ENCODE results near the gene SLC4A3.

The SLC4A3 gene

GRCh38 chr2:219620546-219620945 lies 6.9 kb upstream of the SLC4A3 start:
- Histone ChIP-seq H3K4me3 (ENCODE audit: low read depth in 1 of 2, low read length in 2 of 2) (no peak overlapping the region), H3K27ac (ENCODE audit: low read length) (no peak overlapping the region), H3K79me2 (ENCODE audit: insufficient read depth, low read length) (no peaks in the 10 kb centered on the region), H3K36me3 (ENCODE audit: insufficient read depth, low read length) (0 out of 2 replicates have a peak, but pooled peaks cover 10% of the 10 kb centered on the region), H3K4me1 (ENCODE audit: insufficient read depth, low read length) (no peaks in the 10 kb centered on the region), H3K4me2 (ENCODE audit: insufficient read depth, low read length) (no peak overlapping the region), H4K20me1 (ENCODE audit: insufficient read depth, low read length) (no peaks in the 10 kb centered on the region), H2AFZ (ENCODE audit: low read depth, low read length) (no peak overlapping the region), H3K27me3 (ENCODE audit: insufficient read depth, low read length, poor library complexity) (peaks cover 5% of the 10 kb centered on the region), H3K9me3 (ENCODE audit: insufficient read depth, low read length, severe bottlenecking) (no peaks in the 10 kb centered on the region), H3K9ac (ENCODE audit: low read depth, low read length) (no peak overlapping the region)
- ATAC-seq (ENCODE audit: insufficient read depth, low read depth) (no peak), DNase-seq (no peak)
- TF ChIP-seq CTCF (IDR thresholded peaks at IDR 0.05; ENCODE audit: borderline replicate concordance, extremely low read depth, low read length, poor library complexity, severe bottlenecking) (no peak), EZH2 (IDR thresholded peaks at IDR 0.05; ENCODE audit: borderline replicate concordance, low read depth, low read length, severe bottlenecking) (no peak)

GRCh38 chr2:219621935-219622334 lies 5.5 kb upstream of the SLC4A3 start:
- H3K4me1 ChIP-seq (ENCODE audit: insufficient read depth, low read length) = no peaks in the 10 kb centered on the region
- no peak for DNase-seq
- TF ChIP-seq CTCF (IDR thresholded peaks at IDR 0.05; ENCODE audit: borderline replicate concordance, extremely low read depth, low read length, poor library complexity, severe bottlenecking) (no peak), EZH2 (IDR thresholded peaks at IDR 0.05; ENCODE audit: borderline replicate concordance, low read depth, low read length, severe bottlenecking) (no peak)

GRCh38 chr2:219622472-219622871 lies 5.0 kb upstream of the SLC4A3 start:
- Histone ChIP-seq H3K79me2 (ENCODE audit: insufficient read depth, low read length) (no peaks in the 10 kb centered on the region), H3K9ac (ENCODE audit: low read depth, low read length) (no peak overlapping the region), H3K4me1 (ENCODE audit: insufficient read depth, low read length) (no peaks in the 10 kb centered on the region), H3K4me2 (ENCODE audit: insufficient read depth, low read length) (no peak overlapping the region), H2AFZ (ENCODE audit: low read depth, low read length) (no peak overlapping the region), H3K27me3 (ENCODE audit: insufficient read depth, low read length, poor library complexity) (peaks cover 5% of the 10 kb centered on the region), H4K20me1 (ENCODE audit: insufficient read depth, low read length) (no peaks in the 10 kb centered on the region), H3K4me3 (ENCODE audit: low read depth in 1 of 2, low read length in 2 of 2) (no peak overlapping the region), H3K36me3 (ENCODE audit: insufficient read depth, low read length) (no peaks in the 10 kb centered on the region), H3K9me3 (ENCODE audit: insufficient read depth, low read length, severe bottlenecking) (no peaks in the 10 kb centered on the region), H3K27ac (ENCODE audit: low read length) (no peak overlapping the region)
- DNase-seq = no peak
- no peak for TF ChIP-seq EZH2 (IDR thresholded peaks at IDR 0.05; ENCODE audit: borderline replicate concordance, low read depth, low read length, severe bottlenecking)
- TF ChIP-seq CTCF (IDR thresholded peaks at IDR 0.05; ENCODE audit: borderline replicate concordance, extremely low read depth, low read length, poor library complexity, severe bottlenecking) = no peak
- no peak for ATAC-seq (ENCODE audit: insufficient read depth, low read depth)

More at GRCh38 chr2:219621935-219622334, 5.5 kb upstream of the SLC4A3 start:
- no peak overlapping the region for H3K4me2 ChIP-seq (ENCODE audit: insufficient read depth, low read length)
- H3K9me3 ChIP-seq (ENCODE audit: insufficient read depth, low read length, severe bottlenecking) = no peaks in the 10 kb centered on the region
- H3K27ac ChIP-seq (ENCODE audit: low read length) = no peak overlapping the region
- no peaks in the 10 kb centered on the region for H3K36me3 ChIP-seq (ENCODE audit: insufficient read depth, low read length)
- no peak for ATAC-seq (ENCODE audit: insufficient read depth, low read depth)
- no peak overlapping the region for H3K4me3 ChIP-seq (ENCODE audit: low read depth in 1 of 2, low read length in 2 of 2)
- H3K9ac ChIP-seq (ENCODE audit: low read depth, low read length) = no peak overlapping the region
- peaks cover 5% of the 10 kb centered on the region for H3K27me3 ChIP-seq (ENCODE audit: insufficient read depth, low read length, poor library complexity)
- H4K20me1 ChIP-seq (ENCODE audit: insufficient read depth, low read length) = no peaks in the 10 kb centered on the region
- H3K79me2 ChIP-seq (ENCODE audit: insufficient read depth, low read length) = no peaks in the 10 kb centered on the region
- no peak overlapping the region for H2AFZ ChIP-seq (ENCODE audit: low read depth, low read length)

- no peaks in the 10 kb centered on the region for H3K36me3 ChIP-seq (ENCODE audit: insufficient read depth, low read length)
- H3K4me3 ChIP-seq (ENCODE audit: low read depth in 1 of 2, low read length in 2 of 2) = no peak overlapping the region
- no peaks in the 10 kb centered on the region for H4K20me1 ChIP-seq (ENCODE audit: insufficient read depth, low read length)
- no peaks in the 10 kb centered on the region for H3K79me2 ChIP-seq (ENCODE audit: insufficient read depth, low read length)
- no peak for ATAC-seq (ENCODE audit: insufficient read depth, low read depth)
- DNase-seq = no peak
- no peak overlapping the region for H2AFZ ChIP-seq (ENCODE audit: low read depth, low read length)
- H3K27me3 ChIP-seq (ENCODE audit: insufficient read depth, low read length, poor library complexity) = peaks cover 5% of the 10 kb centered on the region
- H3K4me2 ChIP-seq (ENCODE audit: insufficient read depth, low read length) = no peak overlapping the region
- H3K27ac ChIP-seq (ENCODE audit: low read length) = no peak overlapping the region
- no peaks in the 10 kb centered on the region for H3K4me1 ChIP-seq (ENCODE audit: insufficient read depth, low read length)
- TF ChIP-seq CTCF (IDR thresholded peaks at IDR 0.05; ENCODE audit: borderline replicate concordance, extremely low read depth, low read length, poor library complexity, severe bottlenecking) (no peak), EZH2 (IDR thresholded peaks at IDR 0.05; ENCODE audit: borderline replicate concordance, low read depth, low read length, severe bottlenecking) (no peak)
- no peak overlapping the region for H3K9ac ChIP-seq (ENCODE audit: low read depth, low read length)
- no peaks in the 10 kb centered on the region for H3K9me3 ChIP-seq (ENCODE audit: insufficient read depth, low read length, severe bottlenecking)
Measured at GRCh38 chr2:219624565-219624964, 2.9 kb upstream of the SLC4A3 start.

All from DND-41 (cell line).